ENCODE measurements around the gene IP6K1.
A peak's percentile ranks its signal among the peaks of the same experiment; 100 is the strongest.
"Not testable (repeated sequence)": the region's sequence is repeated elsewhere in the genome, so short reads cannot be mapped to it uniquely, and the experiment has no call there.

IP6K1 gene

DNA sequence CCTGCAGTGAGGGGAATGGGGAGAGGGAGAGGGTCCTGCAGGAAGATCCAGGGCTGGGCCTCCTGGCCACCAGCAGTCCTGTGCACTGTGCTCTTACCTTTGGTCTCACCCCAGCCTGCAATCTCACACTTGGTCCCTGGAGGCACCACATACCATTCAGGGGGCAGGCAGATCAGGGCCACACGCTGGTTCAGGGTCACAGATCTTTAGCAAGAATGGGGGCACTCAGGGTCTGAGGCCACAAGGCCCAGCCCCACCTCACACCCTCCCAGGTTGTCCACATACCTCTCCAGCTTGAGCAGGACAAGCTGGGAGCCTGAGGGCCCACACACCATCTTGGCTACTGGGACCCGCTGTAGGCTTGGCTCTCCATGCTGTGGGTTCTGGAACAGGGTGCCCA is 101.9 kb downstream of the IP6K1 start:
- DNase-seq (ENCODE audit: low read depth, low spot score); H3K4me3 ChIP-seq (ENCODE audit: low read length): not testable (repeated sequence)

DNA sequence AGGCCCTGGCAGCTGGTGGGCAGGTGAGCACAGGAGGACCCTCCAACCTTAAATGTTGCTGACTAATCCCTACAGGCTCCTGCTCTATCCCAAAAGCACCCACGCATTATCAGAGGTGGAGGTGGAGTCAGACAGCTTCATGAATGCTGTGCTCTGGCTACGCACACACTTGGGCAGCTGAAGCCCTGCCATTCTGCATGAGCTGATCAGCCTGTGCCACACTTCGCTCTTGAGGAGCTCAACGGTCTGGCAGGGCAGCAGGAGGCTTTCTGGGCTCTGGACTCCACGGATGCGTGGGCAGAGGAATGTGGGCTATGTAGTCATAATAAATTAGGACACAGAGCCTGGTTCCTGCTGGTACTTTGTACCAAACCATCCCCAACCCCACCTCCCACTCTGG is 103.2 kb downstream of the IP6K1 start:
- no peak for DNase-seq (ENCODE audit: low read depth, low spot score)

DNA sequence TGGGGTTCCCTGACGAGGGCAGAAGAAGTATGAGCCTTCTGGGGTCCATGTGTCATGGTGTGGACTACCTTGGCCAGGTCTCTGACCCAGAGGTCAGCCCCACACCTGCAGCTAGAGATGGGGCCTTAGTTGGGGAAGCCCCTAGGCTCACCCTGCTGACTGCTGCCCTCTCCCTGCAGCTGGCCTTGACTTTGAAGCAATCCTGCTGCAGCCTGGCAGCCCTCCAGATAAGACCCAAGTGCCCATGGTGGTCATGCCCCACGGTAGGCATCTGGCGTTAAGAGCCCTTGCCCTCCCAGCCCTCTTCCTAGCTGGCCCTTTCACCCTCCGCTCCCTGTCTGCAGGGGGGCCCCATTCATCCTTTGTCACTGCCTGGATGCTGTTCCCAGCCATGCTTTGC is 104.8 kb downstream of the IP6K1 start:
- DNase-seq (ENCODE audit: low read depth, low spot score): no peak

More for the DNA sequence above, 103.2 kb downstream of the IP6K1 start:
- no peak overlapping the region for H3K4me3 ChIP-seq (ENCODE audit: low read length)

DNA sequence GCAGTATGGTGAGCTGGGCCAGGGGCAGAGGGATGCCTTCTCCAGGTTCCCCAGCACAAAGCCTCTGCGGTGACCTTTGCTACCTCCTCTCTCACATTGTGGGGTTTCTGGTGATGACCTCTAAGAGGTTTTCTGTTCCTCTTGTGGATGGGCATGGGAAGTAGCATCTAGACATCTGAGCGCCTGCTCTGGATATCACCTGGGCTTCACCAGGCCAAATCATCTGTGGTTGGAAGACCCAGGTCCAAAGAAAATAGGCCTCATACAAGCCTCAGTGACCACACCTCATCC is 105.2 kb downstream of the IP6K1 start:
- DNase-seq (ENCODE audit: low read depth, low spot score): no peak
- H3K4me3 ChIP-seq (ENCODE audit: low read length): no peak overlapping the region

More for the DNA sequence above, 104.8 kb downstream of the IP6K1 start:
- no peak overlapping the region for H3K4me3 ChIP-seq (ENCODE audit: low read length)

DNA sequence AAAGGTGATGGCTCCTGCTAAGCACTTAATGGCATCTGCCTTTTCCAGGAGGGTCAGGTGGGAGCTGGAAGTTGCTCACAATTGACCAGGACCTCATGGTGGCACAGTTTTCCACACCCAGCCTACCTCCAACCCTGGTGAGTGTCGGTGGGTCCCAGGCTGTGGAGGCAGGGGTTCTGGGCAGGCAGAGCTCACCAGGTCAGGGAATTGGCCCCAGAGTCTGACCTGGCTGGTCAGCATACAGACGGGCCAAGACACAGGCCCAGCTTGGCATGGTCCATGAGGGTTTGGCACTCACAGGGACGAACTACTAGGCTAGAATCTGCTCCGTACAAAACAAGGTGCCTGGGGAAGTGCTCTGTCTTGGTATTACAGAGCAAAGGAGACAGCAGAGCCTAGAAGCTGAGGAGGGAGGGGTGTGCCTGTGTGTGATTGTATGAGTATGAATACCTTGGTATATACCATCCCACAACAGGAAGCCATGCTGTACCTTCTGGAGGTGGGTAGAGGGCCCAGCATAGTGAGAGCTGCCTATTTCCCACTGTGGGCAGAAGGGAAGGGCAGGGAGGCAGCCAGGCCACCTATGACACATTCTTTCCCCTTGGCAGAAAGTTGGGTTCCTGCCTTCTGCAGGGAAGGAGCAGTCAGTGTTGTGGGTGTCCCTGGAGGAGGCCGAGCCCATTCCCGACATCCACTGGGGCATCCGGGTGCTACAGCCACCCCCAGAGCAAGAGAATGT is 105.7 kb downstream of the IP6K1 start:
- DNase-seq (ENCODE audit: low read depth, low spot score): no peak
- no peak overlapping the region for H3K4me3 ChIP-seq (ENCODE audit: low read length)

DNA sequence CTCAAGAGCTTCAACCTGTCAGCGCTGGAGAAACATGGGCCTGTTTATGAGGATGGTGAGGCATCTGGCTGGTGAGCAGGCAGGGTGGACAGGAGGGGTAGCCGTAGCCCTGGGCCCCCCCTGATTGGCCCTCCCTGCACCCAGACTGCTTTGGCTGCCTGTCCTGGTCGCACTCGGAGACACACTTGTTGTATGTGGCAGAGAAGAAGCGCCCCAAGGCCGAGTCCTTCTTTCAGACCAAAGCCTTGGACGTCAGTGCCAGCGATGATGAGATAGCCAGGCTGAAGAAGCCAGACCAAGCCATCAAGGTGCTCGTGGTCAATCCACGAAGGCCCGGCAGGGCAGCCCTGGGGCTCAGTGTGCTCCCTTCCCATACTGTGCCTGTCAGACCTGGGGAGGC is 110.4 kb downstream of the IP6K1 start:
- DNase-seq (ENCODE audit: low read depth, low spot score): no peak
- no peak overlapping the region for H3K4me3 ChIP-seq (ENCODE audit: low read length)

DNA sequence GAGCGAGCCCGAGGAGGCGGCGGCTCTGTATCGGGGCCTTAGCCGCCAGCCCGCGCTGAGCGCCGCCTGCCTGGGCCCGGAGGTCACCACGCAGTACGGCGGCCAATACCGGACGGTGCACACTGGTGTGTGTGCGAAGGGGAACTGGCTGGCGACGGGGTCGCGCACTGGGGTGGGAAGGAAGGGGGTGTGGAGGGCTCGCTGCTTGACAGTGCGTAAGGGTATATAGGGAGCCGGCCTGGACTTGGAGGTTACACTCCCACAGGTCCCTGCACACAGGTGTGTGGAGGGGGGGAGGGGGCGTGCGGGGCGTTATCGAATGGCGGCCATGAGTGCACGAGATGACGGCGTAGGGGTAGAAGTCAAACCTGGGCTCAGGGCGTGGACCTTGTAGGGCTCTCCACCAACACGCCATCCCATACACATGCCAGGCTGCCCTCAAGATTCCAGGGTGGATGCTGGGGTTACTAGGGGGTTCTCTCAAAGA is 111.8 kb downstream of the IP6K1 start:
- DNase-seq (ENCODE audit: low read depth, low spot score): no peak

More for the DNA sequence above, 111.8 kb downstream of the IP6K1 start:
- peak overlapping the region; percentile 92 for H3K4me3 ChIP-seq (ENCODE audit: low read length)
